DND-41 (cell line): ENCODE data around the gene HMCN2.

Source experiments
- CTCF ChIP-seq: IDR thresholded peaks from 2 replicates; pipeline ENCODE4 v1.5.1; 2012; ENCODE audit warnings: borderline replicate concordance, low read length, moderate library complexity, mild to moderate bottlenecking; ENCODE audit not compliant: poor library complexity, severe bottlenecking; ENCODE audit errors: extremely low read depth
- EZH2 ChIP-seq: IDR thresholded peaks from 3 replicates; pipeline ENCODE4 v1.6.1; 2012; ENCODE audit warnings: borderline replicate concordance, low read depth, mild to moderate bottlenecking, moderate library complexity, low read length, inconsistent platforms; ENCODE audit not compliant: severe bottlenecking

- no peak for TF ChIP-seq CTCF
- TF ChIP-seq EZH2 = no peak
Observed at GRCh38 chr9:130429831-130430230, 164.3 kb downstream of the HMCN2 start.
